Measurements from ENCODE around the gene TNNT3. TPM values are rescaled to one million over a fixed set of nuclear protein-coding genes. Genes with fewer than 3 reads are reported as not detected.

The TNNT3 gene
- total RNA-seq, 1 donor from 2014 or later: 2.6 TPM

DNA sequence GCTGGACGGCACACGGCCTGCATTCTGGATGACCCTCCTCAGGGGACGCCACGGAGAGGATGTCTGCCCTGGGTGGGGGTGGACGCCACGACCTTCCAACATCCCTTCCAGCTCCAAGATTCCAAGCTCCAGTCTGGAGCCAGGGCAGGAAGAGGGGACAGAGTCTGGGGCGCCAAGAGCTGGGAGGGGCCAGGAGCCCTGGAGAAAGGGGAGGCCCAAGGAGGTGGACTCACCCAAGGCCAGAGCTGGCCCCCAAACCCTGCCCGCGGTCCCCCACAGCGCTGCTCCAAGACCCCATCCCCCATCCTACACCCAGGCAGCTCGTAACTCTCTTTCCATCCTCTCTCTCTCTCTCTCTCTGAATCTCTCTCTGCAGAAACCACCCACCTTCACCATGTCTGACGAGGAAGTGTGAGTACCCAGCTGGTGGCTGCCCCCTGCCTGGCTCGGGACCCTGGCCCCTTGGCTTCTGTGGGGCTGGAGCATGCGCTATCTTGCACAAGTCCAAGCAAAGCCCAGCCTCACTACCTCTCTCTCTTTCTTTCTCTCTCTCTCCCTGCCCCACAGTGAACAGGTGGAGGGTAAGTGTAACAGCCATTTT is 3.1 kb downstream of the TNNT3 start:
- Mint-ChIP-seq H3K27me3 (ENCODE audit: unreplicated experiment) (no peaks in the 10 kb centered on the region), H3K27ac (ENCODE audit: unreplicated experiment) (no peak overlapping the region), H3K36me3 (ENCODE audit: unreplicated experiment) (no peaks in the 10 kb centered on the region), H3K4me3 (ENCODE audit: unreplicated experiment) (no peak overlapping the region), H3K9me3 (ENCODE audit: unreplicated experiment) (no peaks in the 10 kb centered on the region), H3K4me1 (ENCODE audit: unreplicated experiment) (peaks cover 18% of the 10 kb centered on the region)
- TF ChIP-seq, protein P1, sequence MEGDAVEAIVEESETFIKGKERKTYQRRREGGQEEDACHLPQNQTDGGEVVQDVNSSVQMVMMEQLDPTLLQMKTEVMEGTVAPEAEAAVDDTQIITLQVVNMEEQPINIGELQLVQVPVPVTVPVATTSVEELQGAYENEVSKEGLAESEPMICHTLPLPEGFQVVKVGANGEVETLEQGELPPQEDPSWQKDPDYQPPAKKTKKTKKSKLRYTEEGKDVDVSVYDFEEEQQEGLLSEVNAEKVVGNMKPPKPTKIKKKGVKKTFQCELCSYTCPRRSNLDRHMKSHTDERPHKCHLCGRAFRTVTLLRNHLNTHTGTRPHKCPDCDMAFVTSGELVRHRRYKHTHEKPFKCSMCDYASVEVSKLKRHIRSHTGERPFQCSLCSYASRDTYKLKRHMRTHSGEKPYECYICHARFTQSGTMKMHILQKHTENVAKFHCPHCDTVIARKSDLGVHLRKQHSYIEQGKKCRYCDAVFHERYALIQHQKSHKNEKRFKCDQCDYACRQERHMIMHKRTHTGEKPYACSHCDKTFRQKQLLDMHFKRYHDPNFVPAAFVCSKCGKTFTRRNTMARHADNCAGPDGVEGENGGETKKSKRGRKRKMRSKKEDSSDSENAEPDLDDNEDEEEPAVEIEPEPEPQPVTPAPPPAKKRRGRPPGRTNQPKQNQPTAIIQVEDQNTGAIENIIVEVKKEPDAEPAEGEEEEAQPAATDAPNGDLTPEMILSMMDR (IDR thresholded peaks at IDR 0.05): no peak
- no peak for DNase-seq (ENCODE audit: extremely low spot score, unreplicated experiment)

DNA sequence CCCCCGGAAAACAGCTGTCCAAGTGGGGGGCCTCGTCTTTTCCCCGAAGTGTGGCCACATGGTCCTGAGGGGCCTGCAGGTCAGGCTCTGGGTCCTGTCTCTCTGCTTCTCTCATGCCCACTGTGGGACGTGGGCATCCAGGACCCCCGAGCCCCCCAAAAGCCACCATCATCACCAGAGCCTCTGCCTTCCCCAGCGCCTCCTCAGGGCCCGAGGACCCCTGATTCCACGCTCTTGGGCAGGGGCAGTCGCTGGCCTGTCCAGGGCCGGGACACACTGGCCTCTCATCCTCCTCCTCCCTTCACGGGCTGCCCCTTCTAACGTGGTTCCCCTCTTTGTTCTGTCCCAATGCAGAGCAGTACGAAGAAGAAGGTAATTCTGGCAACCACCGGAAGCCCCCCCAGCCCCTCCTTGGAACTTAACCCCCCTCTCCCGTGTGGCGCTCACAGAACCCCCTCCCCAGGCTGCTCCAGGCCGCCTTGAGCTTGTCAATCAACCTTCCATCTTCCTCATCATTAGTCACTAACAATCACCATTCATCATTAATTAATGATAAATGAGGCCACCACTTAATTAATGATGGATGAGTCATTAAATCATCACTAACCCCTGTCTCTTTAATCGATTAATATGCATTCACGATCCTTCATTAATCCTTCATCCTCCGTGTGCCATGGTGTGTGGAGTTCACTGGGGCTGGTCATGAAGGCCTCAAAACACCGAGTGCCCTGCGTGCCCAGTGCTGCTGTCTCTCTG is 3.9 kb downstream of the TNNT3 start:
- Mint-ChIP-seq H3K27me3 (ENCODE audit: unreplicated experiment) (no peaks in the 10 kb centered on the region), H3K36me3 (ENCODE audit: unreplicated experiment) (no peaks in the 10 kb centered on the region), H3K27ac (ENCODE audit: unreplicated experiment) (no peak overlapping the region), H3K4me1 (ENCODE audit: unreplicated experiment) (peaks cover 19% of the 10 kb centered on the region), H3K9me3 (ENCODE audit: unreplicated experiment) (no peaks in the 10 kb centered on the region), H3K4me3 (ENCODE audit: unreplicated experiment) (no peak overlapping the region)
- TF ChIP-seq, protein P1 (IDR thresholded peaks at IDR 0.05): no peak
- no peak for DNase-seq (ENCODE audit: extremely low spot score, unreplicated experiment)

DNA sequence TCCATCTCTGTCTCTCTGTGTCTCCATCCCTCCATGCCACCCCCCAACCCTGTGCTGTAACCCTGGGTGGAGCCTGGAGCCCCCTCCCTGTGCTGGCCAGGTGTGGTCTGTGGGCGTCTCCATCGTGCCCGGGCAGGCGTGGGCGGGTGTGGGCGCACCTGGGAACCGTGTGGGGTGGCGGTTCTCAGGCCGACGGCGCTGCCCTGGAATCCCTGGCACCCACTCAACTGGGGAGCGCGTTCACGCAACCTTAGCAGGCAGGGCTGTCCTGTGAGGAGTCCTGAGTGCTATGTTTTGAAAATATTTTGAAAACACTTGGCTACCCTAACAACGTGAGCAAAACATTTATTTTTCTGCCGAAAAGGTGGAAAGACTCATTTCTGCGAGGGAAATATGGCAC is 4.7 kb downstream of the TNNT3 start:
- Mint-ChIP-seq H3K36me3 (ENCODE audit: unreplicated experiment) (no peaks in the 10 kb centered on the region), H3K27me3 (ENCODE audit: unreplicated experiment) (no peaks in the 10 kb centered on the region), H3K4me1 (ENCODE audit: unreplicated experiment) (peaks cover 20% of the 10 kb centered on the region), H3K4me3 (ENCODE audit: unreplicated experiment) (no peak overlapping the region), H3K9me3 (ENCODE audit: unreplicated experiment) (no peaks in the 10 kb centered on the region), H3K27ac (ENCODE audit: unreplicated experiment) (no peak overlapping the region)
- TF ChIP-seq, protein P1 (IDR thresholded peaks at IDR 0.05): no peak
- no peak for DNase-seq (ENCODE audit: extremely low spot score, unreplicated experiment)

DNA sequence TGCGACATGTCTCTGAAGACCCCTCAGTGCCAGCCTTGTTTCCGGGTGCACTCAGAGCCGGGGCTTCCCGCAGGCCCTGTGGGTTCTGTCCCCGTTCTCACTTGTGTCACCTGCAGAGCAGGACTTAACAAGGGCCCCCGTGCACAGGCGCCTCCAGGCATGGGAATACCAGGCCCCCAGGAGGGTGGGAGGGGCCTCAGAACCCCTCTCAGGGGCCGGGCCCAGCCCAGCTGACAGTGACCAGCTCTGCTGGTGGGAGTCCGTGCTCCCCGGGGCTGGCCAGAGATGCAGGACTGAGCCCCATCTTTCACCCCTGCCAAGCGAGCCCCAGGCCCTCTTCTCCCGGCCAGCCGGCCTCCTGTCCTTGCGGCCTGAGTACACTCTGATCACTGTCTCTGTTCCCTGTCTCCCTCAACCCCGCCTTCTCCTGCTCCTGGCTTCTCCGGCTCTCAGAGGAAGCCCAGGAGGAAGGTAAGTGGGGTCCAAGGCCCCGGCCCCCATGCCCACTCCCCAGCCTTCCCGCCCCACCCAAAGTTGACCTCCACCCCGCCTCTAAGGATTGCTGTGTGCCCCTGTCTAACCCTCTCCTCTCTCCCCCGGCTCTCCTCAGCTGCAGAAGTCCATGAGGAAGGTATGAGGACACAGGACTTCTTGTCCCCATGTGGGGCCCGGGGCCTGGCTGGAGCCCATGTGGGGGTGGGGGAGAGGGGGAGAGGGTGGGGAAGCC is 5.3 kb downstream of the TNNT3 start:
- peaks cover 19% of the 10 kb centered on the region for H3K4me1 Mint-ChIP-seq (ENCODE audit: unreplicated experiment)
- DNase-seq (ENCODE audit: extremely low spot score, unreplicated experiment): no peak
- no peaks in the 10 kb centered on the region for H3K27me3 Mint-ChIP-seq (ENCODE audit: unreplicated experiment)
- H3K9me3 Mint-ChIP-seq (ENCODE audit: unreplicated experiment): no peaks in the 10 kb centered on the region
- no peak overlapping the region for H3K4me3 Mint-ChIP-seq (ENCODE audit: unreplicated experiment)
- H3K36me3 Mint-ChIP-seq (ENCODE audit: unreplicated experiment): no peaks in the 10 kb centered on the region
- TF ChIP-seq, protein P1 (IDR thresholded peaks at IDR 0.05): no peak
- no peak overlapping the region for H3K27ac Mint-ChIP-seq (ENCODE audit: unreplicated experiment)
